ENCODE measurements around the gene TSPAN13. TPM values are rescaled to one million over a fixed set of nuclear protein-coding genes. Genes with fewer than 3 reads are reported as not detected.

Gene TSPAN13
- total and polyA plus RNA-seq, 7 donors = 4.8 to 16.2 (median 8.9) TPM

DNA sequence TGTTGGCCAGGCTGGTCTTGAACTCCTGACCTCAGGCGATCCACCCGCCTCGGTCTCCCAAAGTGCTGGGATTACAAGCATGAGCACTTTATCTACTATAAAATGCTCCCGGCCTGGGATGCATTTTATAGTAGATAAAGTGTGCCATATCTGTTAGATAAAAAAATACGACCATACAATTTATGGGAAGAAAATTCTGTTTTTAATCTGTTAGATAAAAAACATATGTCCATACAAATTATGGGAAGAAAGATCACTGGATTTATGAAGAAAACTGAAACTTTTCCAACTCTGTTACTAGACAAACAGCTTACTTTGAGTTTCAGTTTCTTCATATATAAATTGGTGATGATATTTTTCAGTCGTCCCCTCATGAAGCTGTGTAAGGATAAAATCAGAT, 4.5 kb downstream of the TSPAN13 start:
- Histone ChIP-seq H3K27ac (no peak overlapping the region), H3K9me3 (no peaks in the 10 kb centered on the region), H3K36me3 (ENCODE audit: insufficient read depth in 1 of 2, low read depth in 1 of 2) (no peaks in the 10 kb centered on the region), H3K27me3 (ENCODE audit: insufficient read depth in 3 of 3, low read length in 2 of 3) (peaks cover 0 to 11% (median 3%) of the 10 kb centered on the region in 3 donors), H3K4me1 (no peaks in the 10 kb centered on the region), H3K4me3 (no peak overlapping the region)
- no peak for TF ChIP-seq CTCF (IDR thresholded peaks at IDR 0.05)
- 94 to 98% (median 96%) methylated on average over 6 of the region's 6 CpGs for WGBS, 3 donors
- intact Hi-C loops (cut with DNase I) = no loop called here
- no peak for ATAC-seq
- DNase-seq = no peak

- intact Hi-C loops (cut with DNase I) = no loop called here
- DNase-seq = no peak
- H3K4me1 ChIP-seq = no peaks in the 10 kb centered on the region
- TF ChIP-seq CTCF (IDR thresholded peaks at IDR 0.05) = no peak
- H3K27me3 ChIP-seq (ENCODE audit: insufficient read depth in 3 of 3, low read length in 2 of 3) = peaks cover 0 to 11% (median 3%) of the 10 kb centered on the region in 3 donors
- no peaks in the 10 kb centered on the region for H3K9me3 ChIP-seq
- no peak overlapping the region for H3K4me3 ChIP-seq
- no peaks in the 10 kb centered on the region for H3K36me3 ChIP-seq (ENCODE audit: insufficient read depth in 1 of 2, low read depth in 1 of 2)
- ATAC-seq = no peak
- H3K27ac ChIP-seq = no peak overlapping the region
- WGBS, 3 donors = 81 to 82% (median 82%) methylated on average over 10 of the region's 10 CpGs
Measured at GRCh38 chr7:16758631-16759611, 5.4 kb downstream of the TSPAN13 start.

GRCh38 chr7:16759840-16760239, 6.3 kb downstream of the TSPAN13 start:
- no peaks in the 10 kb centered on the region for H3K9me3 ChIP-seq
- H3K4me3 ChIP-seq = no peak overlapping the region
- H3K4me1 ChIP-seq = no peaks in the 10 kb centered on the region
- ATAC-seq (no peak), DNase-seq (no peak)
- peaks cover 0 to 5% (median 2%) of the 10 kb centered on the region in 3 donors for H3K27me3 ChIP-seq (ENCODE audit: insufficient read depth in 3 of 3, low read length in 2 of 3)
- intact Hi-C loops (cut with DNase I) = no loop called here
- H3K36me3 ChIP-seq (ENCODE audit: insufficient read depth in 1 of 2, low read depth in 1 of 2) = no peaks in the 10 kb centered on the region
- no peak overlapping the region for H3K27ac ChIP-seq
- WGBS, 3 donors = 93 to 100% (median 97%) methylated on average over 1 of the region's 1 CpG
- TF ChIP-seq CTCF (IDR thresholded peaks at IDR 0.05) = no peak

DNA sequence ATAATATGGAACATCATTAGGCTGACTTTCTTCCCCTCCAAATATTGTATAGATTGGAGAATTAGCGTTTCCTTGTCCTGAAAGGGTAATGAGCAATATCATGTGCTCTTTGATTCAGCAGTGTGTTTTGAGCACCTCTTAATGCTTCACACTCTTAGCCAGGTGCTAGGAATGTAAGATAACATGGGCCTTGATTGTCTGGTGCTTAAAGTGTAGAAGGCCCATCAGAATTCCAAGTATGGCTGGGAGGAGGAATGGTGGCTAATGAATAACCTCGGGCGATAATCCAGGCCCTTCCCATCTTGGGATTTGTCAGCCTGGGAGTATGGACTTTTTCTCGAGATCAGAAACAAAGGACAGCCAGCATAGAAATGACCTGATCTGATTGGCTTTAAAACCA, 8.6 kb downstream of the TSPAN13 start:
- no peak overlapping the region for H3K4me3 ChIP-seq
- intact Hi-C loops (cut with DNase I) = no loop called here
- H3K27me3 ChIP-seq (ENCODE audit: insufficient read depth in 3 of 3, low read length in 2 of 3) = peaks cover 0 to 2% (median 0%) of the 10 kb centered on the region in 3 donors
- no peak for TF ChIP-seq CTCF (IDR thresholded peaks at IDR 0.05)
- ATAC-seq (no peak), DNase-seq (no peak)
- no peaks in the 10 kb centered on the region for H3K4me1 ChIP-seq
- H3K9me3 ChIP-seq = no peaks in the 10 kb centered on the region
- WGBS, 3 donors = 89 to 94% (median 91%) methylated on average over 4 of the region's 4 CpGs
- no peak overlapping the region for H3K27ac ChIP-seq
- H3K36me3 ChIP-seq (ENCODE audit: insufficient read depth in 1 of 2, low read depth in 1 of 2) = no peaks in the 10 kb centered on the region

Measured in psoas muscle (tissue), 8 donors.